ENCODE measurements around the gene TRANK1.

DNA sequence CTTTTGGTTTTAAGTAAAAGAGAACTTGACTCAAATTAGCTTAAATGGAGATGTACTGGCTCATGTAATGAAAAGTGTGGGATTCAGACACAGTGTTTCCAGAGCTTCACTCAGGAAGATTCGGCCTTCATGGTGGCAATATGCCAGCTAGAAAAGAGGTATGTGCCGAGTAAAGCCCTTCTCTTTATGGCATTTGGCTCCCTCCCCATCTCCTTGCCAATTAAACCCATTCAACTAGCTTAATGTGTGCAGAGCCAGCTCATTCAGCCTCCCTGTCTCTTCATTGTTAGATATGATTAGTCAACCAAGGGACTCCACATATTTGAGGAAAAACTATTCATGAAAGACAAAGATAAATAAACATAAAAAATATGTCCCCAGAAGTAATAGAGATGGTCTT lies 15.0 kb upstream of the TRANK1 start:
- TF ChIP-seq, protein P1, sequence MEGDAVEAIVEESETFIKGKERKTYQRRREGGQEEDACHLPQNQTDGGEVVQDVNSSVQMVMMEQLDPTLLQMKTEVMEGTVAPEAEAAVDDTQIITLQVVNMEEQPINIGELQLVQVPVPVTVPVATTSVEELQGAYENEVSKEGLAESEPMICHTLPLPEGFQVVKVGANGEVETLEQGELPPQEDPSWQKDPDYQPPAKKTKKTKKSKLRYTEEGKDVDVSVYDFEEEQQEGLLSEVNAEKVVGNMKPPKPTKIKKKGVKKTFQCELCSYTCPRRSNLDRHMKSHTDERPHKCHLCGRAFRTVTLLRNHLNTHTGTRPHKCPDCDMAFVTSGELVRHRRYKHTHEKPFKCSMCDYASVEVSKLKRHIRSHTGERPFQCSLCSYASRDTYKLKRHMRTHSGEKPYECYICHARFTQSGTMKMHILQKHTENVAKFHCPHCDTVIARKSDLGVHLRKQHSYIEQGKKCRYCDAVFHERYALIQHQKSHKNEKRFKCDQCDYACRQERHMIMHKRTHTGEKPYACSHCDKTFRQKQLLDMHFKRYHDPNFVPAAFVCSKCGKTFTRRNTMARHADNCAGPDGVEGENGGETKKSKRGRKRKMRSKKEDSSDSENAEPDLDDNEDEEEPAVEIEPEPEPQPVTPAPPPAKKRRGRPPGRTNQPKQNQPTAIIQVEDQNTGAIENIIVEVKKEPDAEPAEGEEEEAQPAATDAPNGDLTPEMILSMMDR (IDR thresholded peaks at IDR 0.05; ENCODE audit: low read depth, low read length, poor library complexity, severe bottlenecking), result no peak
- no peak for TF ChIP-seq EZH2phosphoT487 (IDR thresholded peaks at IDR 0.05; ENCODE audit: borderline replicate concordance, low read length)
